Measurements from ENCODE around the gene MEIKIN. TPM values are rescaled to one million over a fixed set of nuclear protein-coding genes. Genes with fewer than 3 reads are reported as not detected.

The MEIKIN gene
- polyA plus RNA-seq, 3 donors = not detected

GRCh38 chr5:131974956-131975726 is 29.7 kb upstream of the MEIKIN start:
- 44 to 73% (median 63%) methylated on average over 10 to 12 of the region's 12 CpGs for WGBS, 3 donors
- no peak overlapping the region for H3K27ac ChIP-seq (ENCODE audit: low read depth, low read length)

DNA sequence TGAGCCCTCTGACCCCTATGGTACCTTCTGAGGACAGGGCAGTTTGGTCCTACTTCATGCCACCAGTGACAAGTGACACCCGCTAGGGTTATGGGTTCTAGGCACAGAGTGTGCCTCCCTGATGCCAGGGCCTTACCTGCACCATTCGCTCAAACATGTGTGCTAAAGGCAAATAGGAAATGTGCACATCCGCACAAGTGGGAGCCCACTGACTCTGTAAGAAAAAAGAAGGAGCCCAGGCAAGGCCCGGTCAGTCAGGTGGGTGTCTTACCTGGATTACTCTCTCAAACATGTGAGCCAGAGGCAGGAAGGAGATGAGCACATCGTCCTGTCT is 29.1 kb upstream of the MEIKIN start:
- H3K27ac ChIP-seq (ENCODE audit: low read depth, low read length) = no peak overlapping the region
- WGBS, 3 donors = 70 to 87% (median 78%) methylated on average over 5 of the region's 5 CpGs

DNA sequence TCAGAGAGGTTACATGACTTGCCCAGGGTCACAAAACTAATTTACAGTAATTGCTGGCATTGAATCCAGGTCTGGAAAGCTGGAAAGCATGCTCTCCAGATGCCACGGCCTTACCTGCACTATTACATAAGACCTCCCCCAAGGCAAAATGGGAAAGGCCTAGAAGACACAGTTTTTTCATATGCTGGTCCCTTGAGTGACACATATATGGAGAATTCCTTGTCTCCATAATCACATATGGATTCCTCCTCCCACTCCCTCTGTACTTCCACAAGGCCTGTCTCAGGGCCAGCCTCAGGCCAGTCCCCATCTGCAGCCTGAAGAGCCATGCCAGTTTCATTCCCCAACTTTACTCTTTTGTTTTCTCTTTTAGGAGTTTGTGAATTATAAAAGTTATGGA is 28.6 kb upstream of the MEIKIN start:
- no peak overlapping the region for H3K27ac ChIP-seq (ENCODE audit: low read depth, low read length)
- WGBS, 3 donors = 85 to 90% (median 87%) methylated on average over 1 of the region's 1 CpG

GRCh38 chr5:131973089-131973712 is 27.7 kb upstream of the MEIKIN start:
- H3K27ac ChIP-seq (ENCODE audit: low read depth, low read length) = no peak overlapping the region
- 90 to 92% (median 90%) methylated on average over 9 of the region's 9 CpGs for WGBS, 3 donors

- WGBS, 3 donors = 77 to 91% (median 81%) methylated on average over 5 of the region's 5 CpGs
- no peak overlapping the region for H3K27ac ChIP-seq (ENCODE audit: low read depth, low read length)
Observed at GRCh38 chr5:131968396-131968954, 23.0 kb upstream of the MEIKIN start.

GRCh38 chr5:131966551-131966950 is 21.1 kb upstream of the MEIKIN start:
- H3K27ac ChIP-seq (ENCODE audit: low read depth, low read length) = no peak overlapping the region
- 81 to 100% (median 97%) methylated on average over 1 of the region's 1 CpG for WGBS, 3 donors

- no peak overlapping the region for H3K27ac ChIP-seq (ENCODE audit: low read depth, low read length)
- 78 to 82% (median 80%) methylated on average over 6 of the region's 6 CpGs for WGBS, 3 donors
Observed at GRCh38 chr5:131965826-131966415, 20.5 kb upstream of the MEIKIN start.

DNA sequence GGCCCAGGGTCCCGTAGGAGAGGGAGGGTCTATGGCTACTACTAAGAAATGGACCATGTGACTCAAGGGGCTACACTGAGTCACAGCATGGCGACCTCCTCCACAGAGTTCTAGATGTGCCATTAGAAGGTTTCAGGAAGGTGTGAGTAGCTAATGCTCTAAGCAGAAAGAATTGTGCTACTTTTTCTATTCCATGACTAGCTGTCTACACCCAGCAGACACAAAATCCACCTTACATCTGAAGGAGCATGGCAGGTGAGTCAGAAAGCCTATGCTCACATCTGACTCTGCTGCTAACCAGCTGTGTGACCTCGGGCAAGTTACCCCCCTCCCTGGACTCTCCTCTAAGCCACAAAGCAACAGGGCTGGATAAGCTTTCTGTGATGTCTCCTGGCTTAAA is 14.4 kb upstream of the MEIKIN start:
- 83 to 87% (median 84%) methylated on average over 3 of the region's 3 CpGs for WGBS, 3 donors
- H3K27ac ChIP-seq (ENCODE audit: low read depth, low read length) = no peak overlapping the region

DNA sequence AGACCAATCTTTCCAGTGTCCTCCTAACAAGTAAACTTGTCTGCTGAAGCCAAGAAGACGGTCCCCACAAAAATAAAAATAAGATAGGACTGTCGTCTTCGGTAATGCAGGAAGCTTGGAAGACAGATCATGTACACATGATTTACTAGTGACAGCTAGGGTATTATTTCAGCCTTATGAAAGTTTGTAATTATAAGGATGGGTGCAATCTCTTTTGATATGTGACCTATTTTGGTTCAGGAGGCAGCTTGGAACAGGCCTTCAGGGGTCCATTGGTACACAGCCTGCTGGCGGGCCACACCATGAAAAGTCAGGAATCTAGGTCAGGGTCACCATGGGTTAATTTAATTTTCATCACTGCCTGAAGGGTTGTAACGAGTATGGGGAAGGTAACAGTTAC is 13.7 kb upstream of the MEIKIN start:
- WGBS, 3 donors = 91 to 93% (median 91%) methylated on average over 5 of the region's 5 CpGs
- H3K27ac ChIP-seq (ENCODE audit: low read depth, low read length) = no peak overlapping the region

GRCh38 chr5:131957721-131958441 is 12.4 kb upstream of the MEIKIN start:
- WGBS, 3 donors = 83 to 86% (median 85%) methylated on average over 8 of the region's 8 CpGs

DNA sequence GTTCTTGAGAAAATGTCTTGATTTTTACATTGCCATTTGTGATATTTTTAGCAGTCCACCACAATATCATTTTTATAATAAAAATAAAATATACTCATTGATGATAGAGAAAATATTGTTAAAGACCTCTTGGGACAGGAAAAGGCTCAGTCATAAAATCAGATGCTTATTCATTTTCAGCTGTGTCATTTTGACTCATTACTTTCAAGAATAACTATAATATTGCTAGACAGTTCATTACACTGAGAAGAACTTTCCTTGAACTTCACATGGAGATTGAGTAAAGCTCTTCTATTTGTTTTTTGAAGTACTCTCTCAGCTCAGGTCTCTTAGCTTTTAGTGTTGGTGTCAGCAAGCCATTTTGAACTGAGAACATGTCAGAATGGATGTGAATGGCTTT is 8.5 kb upstream of the MEIKIN start:
- H3K27ac ChIP-seq (ENCODE audit: low read depth, low read length) = no peak overlapping the region

More at GRCh38 chr5:131957721-131958441, 12.4 kb upstream of the MEIKIN start:
- H3K27ac ChIP-seq (ENCODE audit: low read depth, low read length) = no peak overlapping the region

- H3K27ac ChIP-seq (ENCODE audit: low read depth, low read length) = no peak overlapping the region
- 51 to 84% (median 56%) methylated on average over 3 of the region's 3 CpGs for WGBS, 3 donors
Observed at GRCh38 chr5:131952301-131952857, 6.9 kb upstream of the MEIKIN start.

DNA sequence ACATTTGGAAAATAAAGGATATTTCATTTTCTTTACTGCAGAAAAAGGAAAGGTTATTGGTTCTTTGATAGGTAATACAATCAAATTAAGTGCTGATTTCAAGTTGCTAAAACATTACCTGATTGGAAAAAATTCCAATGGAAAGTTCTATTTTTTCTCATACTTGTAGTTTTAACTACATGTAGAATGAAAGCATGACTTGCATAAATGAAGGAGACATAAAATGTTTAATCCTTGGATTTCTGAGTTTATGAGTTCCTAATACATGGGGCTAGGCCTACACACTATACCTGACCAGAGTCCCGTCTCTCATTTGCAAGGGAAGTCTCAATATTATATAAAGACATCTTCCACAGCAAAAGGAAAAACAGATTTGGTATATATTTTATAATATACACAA is 5.2 kb upstream of the MEIKIN start:
- WGBS, 3 donors = 93 to 100% (median 95%) methylated on average over 1 of the region's 1 CpG
- no peak overlapping the region for H3K27ac ChIP-seq (ENCODE audit: low read depth, low read length)

DNA sequence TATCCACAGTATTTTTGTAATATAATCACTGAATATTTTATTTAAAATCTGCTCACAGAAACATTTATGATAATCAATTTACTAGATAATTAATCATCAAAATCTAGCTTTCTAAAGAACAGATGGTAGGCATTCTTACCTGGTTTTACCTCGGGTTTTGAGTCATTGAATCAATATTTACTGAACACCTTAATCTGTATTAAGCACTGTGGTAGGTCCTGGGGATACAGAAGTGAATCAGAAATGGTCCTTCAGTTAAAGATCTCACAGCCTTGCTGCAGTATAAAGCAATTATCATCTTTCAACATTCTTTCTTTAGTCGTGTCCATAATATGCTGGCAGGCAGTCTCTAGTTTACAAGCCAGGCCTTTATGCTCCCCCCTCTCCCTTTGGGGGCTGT is 2.0 kb upstream of the MEIKIN start:
- 25 to 63% (median 52%) methylated on average over 2 of the region's 2 CpGs for WGBS, 3 donors
- no peak overlapping the region for H3K27ac ChIP-seq (ENCODE audit: low read depth, low read length)

DNA sequence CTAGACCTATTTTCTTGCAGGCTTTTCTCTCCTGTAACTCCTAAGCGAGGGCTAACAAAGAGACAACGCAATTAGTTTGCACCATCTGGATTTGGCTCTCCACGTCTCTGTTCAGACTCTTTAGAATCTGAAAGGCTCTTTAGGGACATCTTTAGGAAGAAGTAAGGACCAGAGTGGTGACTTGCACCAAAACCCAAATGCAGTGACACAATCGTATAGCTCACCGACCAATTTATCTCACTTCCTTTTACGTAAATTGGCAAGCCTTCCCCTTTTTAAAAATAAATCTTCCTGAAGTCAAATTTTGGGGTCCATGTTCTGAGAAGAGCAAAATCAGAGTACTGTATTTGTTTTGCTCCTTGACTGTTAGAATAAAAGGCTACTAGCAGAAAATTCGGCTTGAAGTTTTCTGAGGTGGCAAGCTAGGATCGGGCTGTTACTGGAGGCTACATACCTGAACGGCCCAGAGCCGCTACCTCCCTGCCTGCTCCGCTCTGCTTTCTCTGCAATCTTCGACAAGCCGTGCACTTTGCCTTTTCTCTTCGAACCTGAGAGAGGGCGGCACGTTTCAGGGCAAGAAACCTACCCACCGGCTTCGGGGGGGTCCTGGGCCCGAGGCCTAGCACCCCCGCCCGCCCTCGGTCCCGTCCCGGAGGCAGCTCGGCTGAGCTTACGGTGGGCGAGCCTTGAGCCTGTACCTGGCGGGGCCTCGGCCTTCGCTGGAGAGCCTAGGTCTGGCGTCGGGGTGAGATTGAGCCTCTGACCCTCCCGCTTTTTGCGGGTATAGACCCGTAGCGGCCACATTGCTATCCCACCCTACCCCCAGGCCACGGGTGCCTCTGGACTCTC is 537 bp downstream of the MEIKIN start:
- WGBS, 3 donors = 78 to 82% (median 80%) methylated on average over 36 to 37 of the region's 37 CpGs
- H3K27ac ChIP-seq (ENCODE audit: low read depth, low read length) = no peak overlapping the region

- H3K27ac ChIP-seq (ENCODE audit: low read depth, low read length) = no peak overlapping the region
- WGBS, 3 donors = 87 to 97% (median 90%) methylated on average over 2 of the region's 2 CpGs
Observed at GRCh38 chr5:131943916-131944315, 1.5 kb downstream of the MEIKIN start.

DNA sequence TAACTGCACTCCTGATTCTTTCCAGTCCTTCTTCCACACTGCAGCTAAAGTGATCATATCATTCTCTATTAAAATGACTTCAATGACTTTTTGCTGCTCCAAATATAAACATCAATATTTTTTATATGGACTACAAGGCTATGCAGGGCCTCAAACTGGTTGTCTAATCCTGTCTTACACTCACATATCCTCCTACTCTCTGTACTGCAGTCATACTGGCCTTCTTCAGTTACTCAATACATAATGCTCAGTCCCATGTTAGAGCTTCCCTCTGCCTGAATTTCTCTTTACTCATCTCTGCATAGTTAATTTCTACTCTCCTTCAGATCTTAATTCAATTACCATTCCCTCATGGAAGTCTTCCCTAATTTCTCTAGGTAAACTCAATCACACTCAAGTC is 3.4 kb downstream of the MEIKIN start:
- H3K27ac ChIP-seq (ENCODE audit: low read depth, low read length) = no peak overlapping the region

All from adipose tissue (tissue), 3 donors.